ENCODE measurements around the gene ZNF71. TPM values are rescaled to one million over a fixed set of nuclear protein-coding genes. Genes with fewer than 3 reads are reported as not detected.

Gene ZNF71
- total and polyA plus RNA-seq, 2 of the 8 experiments (the other 6 are each of a cell fraction or from before 2014, with no cell fraction given) = 8.2 to 12.4 TPM

GRCh38 chr19:56611288-56611687 is 16.2 kb downstream of the ZNF71 start (continued):
- no peak for TF ChIP-seq CHD7 (IDR thresholded peaks at IDR 0.05; ENCODE audit: insufficient replicate concordance, low read length)
- TF ChIP-seq, protein P1, sequence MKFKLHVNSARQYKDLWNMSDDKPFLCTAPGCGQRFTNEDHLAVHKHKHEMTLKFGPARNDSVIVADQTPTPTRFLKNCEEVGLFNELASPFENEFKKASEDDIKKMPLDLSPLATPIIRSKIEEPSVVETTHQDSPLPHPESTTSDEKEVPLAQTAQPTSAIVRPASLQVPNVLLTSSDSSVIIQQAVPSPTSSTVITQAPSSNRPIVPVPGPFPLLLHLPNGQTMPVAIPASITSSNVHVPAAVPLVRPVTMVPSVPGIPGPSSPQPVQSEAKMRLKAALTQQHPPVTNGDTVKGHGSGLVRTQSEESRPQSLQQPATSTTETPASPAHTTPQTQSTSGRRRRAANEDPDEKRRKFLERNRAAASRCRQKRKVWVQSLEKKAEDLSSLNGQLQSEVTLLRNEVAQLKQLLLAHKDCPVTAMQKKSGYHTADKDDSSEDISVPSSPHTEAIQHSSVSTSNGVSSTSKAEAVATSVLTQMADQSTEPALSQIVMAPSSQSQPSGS (IDR thresholded peaks at IDR 0.05; ENCODE audit: low read length) = no peak

Measured in H1 (cell line).